Caco-2 (cell line): Measurements from ENCODE around the gene GLT6D1. TPM values are rescaled to one million over a fixed set of nuclear protein-coding genes. Genes with fewer than 3 reads are reported as not detected.
"Not testable (repeated sequence)": the region's sequence is repeated elsewhere in the genome, so short reads cannot be mapped to it uniquely, and the experiment has no call there.

Experiments used
- BruUV-seq: library from RNA; stranded (reverse); fragments of 400-500 nt; replicated peaks from 2 replicates; lab custom pipeline; 2021; lab: Mats Ljungman, UMichigan
- CTCF ChIA-PET: fragments of 300-600 bp; sonication (Branson Sonifier 250); formaldehyde crosslinking; loops from one replicate; lab custom pipeline; 2022; ENCODE audit warnings: antibody characterized with exemption; lab: Charles Lee
- POLR2A ChIA-PET: fragments of 300-600 bp; sonication (Branson Sonifier 250); formaldehyde crosslinking; loops from one replicate; lab custom pipeline; 2022; ENCODE audit warnings: antibody characterized with exemption; lab: Charles Lee
- DNase-seq, 2 experiments: peaks; one replicate each; pipeline versions ENCODE4 v3.0.0 to v3.0.0-alpha.2; 2020 to 2022
- H3K27me3 ChIP-seq: replicated peaks from 2 replicates; pipeline ENCODE4 v1.6.0; 2011; ENCODE audit warnings: low read length; ENCODE audit not compliant: control insufficient read depth, insufficient read depth
- H3K36me3 ChIP-seq: 2 replicates; pipeline ENCODE4 v1.5.1; 2011; ENCODE audit warnings: low read length; ENCODE audit not compliant: control insufficient read depth, insufficient read depth
- H3K4me1 ChIP-seq: fragments of 250-450 bp; sonication (Bioruptor Pico); 2 replicates; pipeline ENCODE4 v1.5.1; 2020; ENCODE audit warnings: mild to moderate bottlenecking
- H3K4me3 ChIP-seq: 2 replicates; pipeline ENCODE4 v1.5.1; 2011; ENCODE audit warnings: low read depth, mild to moderate bottlenecking, control low read depth, low read length
- H3K9me3 ChIP-seq: fragments of 250-450 bp; sonication (Bioruptor Pico); 2 replicates; pipeline ENCODE4 v1.5.1; 2020; ENCODE audit warnings: mild to moderate bottlenecking, moderate library complexity
- H3K27ac Mint-ChIP-seq: one replicate; pipeline ENCODE4 v1.8.0; 2022; ENCODE audit warnings: mixed read lengths; ENCODE audit not compliant: unreplicated experiment
- H3K27me3 Mint-ChIP-seq: one replicate; pipeline ENCODE4 v1.8.0; 2022; ENCODE audit warnings: mixed read lengths; ENCODE audit not compliant: insufficient read depth, unreplicated experiment
- H3K36me3 Mint-ChIP-seq: one replicate; pipeline ENCODE4 v1.8.0; 2022; ENCODE audit warnings: mild to moderate bottlenecking, mixed read lengths; ENCODE audit not compliant: insufficient read depth, unreplicated experiment
- H3K4me1 Mint-ChIP-seq: one replicate; pipeline ENCODE4 v1.8.0; 2022; ENCODE audit warnings: low read depth, mixed read lengths; ENCODE audit not compliant: unreplicated experiment
- H3K4me3 Mint-ChIP-seq: one replicate; pipeline ENCODE4 v1.8.0; 2022; ENCODE audit warnings: mild to moderate bottlenecking, moderate library complexity, mixed read lengths; ENCODE audit not compliant: unreplicated experiment
- H3K9me3 Mint-ChIP-seq: one replicate; pipeline ENCODE4 v1.8.0; 2022; ENCODE audit warnings: mixed read lengths; ENCODE audit not compliant: unreplicated experiment
- intact Hi-C: fragments of 100-400 bp; cut with micrococcal nuclease; formaldehyde crosslinking; loops from one replicate; pipeline ENCODE4 v1.10.0; 2022; ENCODE audit not compliant: unreplicated experiment
- total RNA-seq: library from RNA; stranded (reverse); gene quantifications from 2 replicates; pipeline ENCODE4 v1.2.3, GENCODE V29; 2022
- TF ChIP-seq, protein P1 (sequence below), 2 experiments: fragments of 200-600 bp in 1 of 2; IDR thresholded peaks; 1 replicate in 1 of 2; 2 replicates in 1 of 2; pipeline versions ENCODE4 v1.5.1 to v1.8.0; 2011 to 2022; ENCODE audit warnings: antibody characterized with exemption in 1 of 2, control low read depth in 1 of 2, inconsistent platforms in 1 of 2, low read depth in 1 of 2, low read length in 1 of 2, mild to moderate bottlenecking in 1 of 2, moderate library complexity in 1 of 2; ENCODE audit not compliant: insufficient read depth in 1 of 2, severe bottlenecking in 1 of 2, unreplicated experiment in 1 of 2

The GLT6D1 gene
- total RNA-seq, 1 experiment from 2014 or later: not detected

DNA sequence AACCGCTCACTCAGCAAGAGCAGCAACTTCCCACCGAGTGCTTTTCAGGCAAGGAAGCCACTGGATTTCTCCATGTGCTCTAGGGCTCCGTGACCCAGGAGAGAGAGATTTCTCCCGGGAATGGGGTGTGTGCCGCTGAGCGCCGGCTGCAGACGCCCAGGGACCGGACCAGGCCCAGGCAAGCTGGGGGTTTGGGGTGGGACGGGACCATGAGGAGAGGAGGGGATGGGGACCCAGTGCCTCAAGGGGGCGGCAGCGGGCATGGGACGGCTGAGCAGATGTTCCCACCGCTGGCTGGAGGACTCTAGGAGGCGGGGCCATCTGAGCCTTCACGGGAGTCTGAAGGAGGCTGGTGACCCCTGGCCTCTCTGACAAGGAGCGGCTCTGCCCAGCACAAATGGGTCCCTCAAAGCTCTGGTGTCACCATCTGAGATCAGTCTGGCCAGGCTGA, 32.3 kb upstream of the GLT6D1 start:
- POLR2A ChIA-PET: no interaction called here
- intact Hi-C loops: no loop called here
- H3K4me3 Mint-ChIP-seq: no peak overlapping the region
- H3K27ac Mint-ChIP-seq: no peak overlapping the region
- no peaks in the 10 kb centered on the region for H3K36me3 Mint-ChIP-seq
- TF ChIP-seq, protein P1, sequence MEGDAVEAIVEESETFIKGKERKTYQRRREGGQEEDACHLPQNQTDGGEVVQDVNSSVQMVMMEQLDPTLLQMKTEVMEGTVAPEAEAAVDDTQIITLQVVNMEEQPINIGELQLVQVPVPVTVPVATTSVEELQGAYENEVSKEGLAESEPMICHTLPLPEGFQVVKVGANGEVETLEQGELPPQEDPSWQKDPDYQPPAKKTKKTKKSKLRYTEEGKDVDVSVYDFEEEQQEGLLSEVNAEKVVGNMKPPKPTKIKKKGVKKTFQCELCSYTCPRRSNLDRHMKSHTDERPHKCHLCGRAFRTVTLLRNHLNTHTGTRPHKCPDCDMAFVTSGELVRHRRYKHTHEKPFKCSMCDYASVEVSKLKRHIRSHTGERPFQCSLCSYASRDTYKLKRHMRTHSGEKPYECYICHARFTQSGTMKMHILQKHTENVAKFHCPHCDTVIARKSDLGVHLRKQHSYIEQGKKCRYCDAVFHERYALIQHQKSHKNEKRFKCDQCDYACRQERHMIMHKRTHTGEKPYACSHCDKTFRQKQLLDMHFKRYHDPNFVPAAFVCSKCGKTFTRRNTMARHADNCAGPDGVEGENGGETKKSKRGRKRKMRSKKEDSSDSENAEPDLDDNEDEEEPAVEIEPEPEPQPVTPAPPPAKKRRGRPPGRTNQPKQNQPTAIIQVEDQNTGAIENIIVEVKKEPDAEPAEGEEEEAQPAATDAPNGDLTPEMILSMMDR (IDR thresholded peaks at IDR 0.05; ENCODE audit: insufficient read depth in 1 of 2, low read depth in 1 of 2, low read length in 1 of 2, severe bottlenecking in 1 of 2, unreplicated experiment in 1 of 2): no peak
- DNase-seq: no peak
- Histone ChIP-seq H3K9me3 (no peaks in the 10 kb centered on the region), H3K27me3 (no peaks in the 10 kb centered on the region), H3K36me3 (no peaks in the 10 kb centered on the region), H3K4me1 (no peaks in the 10 kb centered on the region), H3K4me3 (no peak overlapping the region)
- BruUV-seq: no TSS peak
- H3K27me3 Mint-ChIP-seq: peaks cover 4% of the 10 kb centered on the region
- CTCF ChIA-PET: no interaction called here
- peaks cover 10% of the 10 kb centered on the region for H3K9me3 Mint-ChIP-seq
- H3K4me1 Mint-ChIP-seq: no peaks in the 10 kb centered on the region

DNA sequence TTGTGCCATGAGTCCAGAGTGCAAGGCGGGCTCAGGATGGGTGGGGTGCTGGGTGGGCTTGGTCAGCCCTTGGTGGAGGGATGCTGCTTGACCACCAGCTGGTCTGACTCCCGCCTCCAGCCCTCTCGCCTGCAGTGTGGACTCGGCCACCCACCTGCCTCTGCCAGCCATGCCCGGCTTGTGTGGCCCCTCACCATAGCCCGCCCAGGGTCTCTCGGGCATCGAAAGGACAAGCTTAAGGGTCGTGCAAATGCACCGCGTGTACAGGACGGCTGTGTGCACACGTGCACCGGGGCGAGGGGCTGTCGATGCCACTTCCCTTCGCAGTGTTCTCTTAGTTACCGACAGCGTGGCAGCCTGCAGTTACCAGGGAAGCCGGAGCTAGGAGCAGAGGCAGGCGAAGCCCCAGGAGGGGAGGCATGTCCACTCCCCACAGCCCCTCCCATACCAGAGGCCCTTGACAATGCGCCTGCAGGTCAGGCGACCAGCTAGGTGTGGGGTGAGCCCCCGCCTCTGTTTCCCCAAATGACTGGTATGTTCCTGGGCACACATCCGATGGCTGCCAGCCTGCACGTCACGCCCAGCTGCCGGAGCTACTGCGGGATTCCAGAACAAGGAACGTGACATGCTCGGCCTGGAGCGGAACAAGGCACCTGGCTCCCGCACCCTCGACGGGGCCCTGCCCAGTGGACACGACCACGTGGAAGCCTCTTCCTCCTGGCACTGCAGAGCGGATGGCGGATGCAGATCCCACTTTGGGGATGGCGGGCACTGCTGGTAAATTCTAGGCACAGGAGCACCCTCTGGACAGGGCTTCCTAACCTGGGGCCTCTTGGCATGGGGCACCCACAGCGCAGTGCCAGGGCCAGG, 31.6 kb upstream of the GLT6D1 start:
- Mint-ChIP-seq H3K27ac (no peak overlapping the region), H3K4me3 (no peak overlapping the region), H3K9me3 (peaks cover 10% of the 10 kb centered on the region), H3K36me3 (no peaks in the 10 kb centered on the region), H3K4me1 (no peaks in the 10 kb centered on the region), H3K27me3 (peaks cover 9% of the 10 kb centered on the region)
- Histone ChIP-seq H3K27me3 (no peaks in the 10 kb centered on the region), H3K4me3 (no peak overlapping the region), H3K9me3 (no peaks in the 10 kb centered on the region), H3K36me3 (no peaks in the 10 kb centered on the region), H3K4me1 (no peaks in the 10 kb centered on the region)
- TF ChIP-seq, protein P1 (IDR thresholded peaks at IDR 0.05; ENCODE audit: insufficient read depth in 1 of 2, low read depth in 1 of 2, low read length in 1 of 2, severe bottlenecking in 1 of 2, unreplicated experiment in 1 of 2): no peak
- POLR2A ChIA-PET: no interaction called here
- intact Hi-C loops: no loop called here
- CTCF ChIA-PET: no interaction called here
- no TSS peak for BruUV-seq
- no peak for DNase-seq

DNA sequence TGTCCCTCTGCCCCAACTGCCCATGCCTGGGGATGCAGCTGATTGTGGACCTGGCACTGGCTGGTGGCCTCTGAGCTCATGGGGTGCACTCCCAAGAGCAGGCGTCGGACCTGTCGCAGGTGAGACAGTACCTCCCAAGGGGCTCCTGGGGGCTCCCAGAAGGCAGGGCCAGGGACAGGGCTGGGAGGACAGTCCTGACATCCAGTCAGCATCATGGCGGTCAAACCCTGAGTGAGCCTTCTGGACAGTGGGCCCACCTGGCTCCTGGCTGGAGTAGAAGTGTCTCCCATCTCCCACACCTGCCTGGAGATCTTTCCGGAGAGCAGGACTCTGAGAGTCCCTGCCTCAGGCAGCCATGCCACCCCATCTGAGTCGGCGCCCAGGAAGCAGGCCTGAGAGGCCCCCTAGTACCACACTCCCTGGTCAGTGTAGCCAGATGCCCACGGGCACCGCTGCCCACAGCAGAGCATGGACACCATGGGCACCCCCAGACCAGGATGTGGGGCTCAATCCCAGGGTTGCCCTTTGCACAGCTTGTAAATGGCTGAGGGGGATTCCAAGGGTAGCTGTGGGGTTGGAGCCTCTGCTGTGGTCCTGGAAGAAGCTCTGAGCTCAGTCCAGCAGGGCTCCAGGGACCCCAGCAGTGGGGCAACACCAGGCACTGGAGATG, 30.4 kb upstream of the GLT6D1 start:
- Histone ChIP-seq H3K4me3 (no peak overlapping the region), H3K27me3 (no peaks in the 10 kb centered on the region), H3K4me1 (no peaks in the 10 kb centered on the region), H3K9me3 (no peaks in the 10 kb centered on the region), H3K36me3 (no peaks in the 10 kb centered on the region)
- intact Hi-C loops: no loop called here
- ChIA-PET POLR2A (no interaction called here), CTCF (no interaction called here)
- no peaks in the 10 kb centered on the region for H3K36me3 Mint-ChIP-seq
- no TSS peak for BruUV-seq
- H3K4me3 Mint-ChIP-seq: no peak overlapping the region
- peaks cover 11% of the 10 kb centered on the region for H3K27me3 Mint-ChIP-seq
- H3K27ac Mint-ChIP-seq: no peak overlapping the region
- H3K9me3 Mint-ChIP-seq: peaks cover 10% of the 10 kb centered on the region
- DNase-seq: peak in 1 of 2 experiments; percentile 21
- TF ChIP-seq, protein P1 (IDR thresholded peaks at IDR 0.05; ENCODE audit: insufficient read depth in 1 of 2, low read depth in 1 of 2, low read length in 1 of 2, severe bottlenecking in 1 of 2, unreplicated experiment in 1 of 2): no peak
- H3K4me1 Mint-ChIP-seq: no peaks in the 10 kb centered on the region

DNA sequence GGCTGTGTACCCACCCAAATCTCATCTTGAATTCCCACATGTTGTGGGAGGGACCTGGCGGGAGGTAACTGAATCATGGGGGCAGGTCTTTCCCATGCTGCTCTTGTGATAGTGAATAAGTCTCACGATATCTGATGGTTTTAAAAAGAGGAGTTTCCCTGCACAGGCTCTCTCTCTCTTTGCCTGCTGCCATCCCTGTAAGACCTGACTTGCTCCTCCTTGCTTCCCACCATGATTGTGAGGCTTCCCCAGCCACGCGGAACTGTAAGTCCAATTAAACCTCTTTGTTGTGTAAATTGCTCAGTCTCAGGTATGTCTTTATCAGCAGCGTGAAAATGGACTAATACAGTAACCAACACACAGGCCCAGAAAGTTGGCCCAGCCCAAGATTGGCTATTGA, 29.7 kb upstream of the GLT6D1 start:
- H3K36me3 ChIP-seq, H3K4me3 ChIP-seq, H3K4me3 Mint-ChIP-seq, BruUV-seq, intact Hi-C loops, H3K4me1 ChIP-seq, POLR2A ChIA-PET, H3K27me3 ChIP-seq, H3K4me1 Mint-ChIP-seq, H3K36me3 Mint-ChIP-seq, CTCF ChIA-PET, H3K27ac Mint-ChIP-seq, H3K9me3 ChIP-seq: not testable (repeated sequence)
- peaks cover 11% of the 10 kb centered on the region for H3K27me3 Mint-ChIP-seq
- H3K9me3 Mint-ChIP-seq: peaks cover 10% of the 10 kb centered on the region
- peak in 1 of 2 experiments; percentile 8 for DNase-seq
